K562 (cell line): ENCODE measurements around the gene SLC4A5. TPM values are rescaled to one million over a fixed set of nuclear protein-coding genes. Genes with fewer than 3 reads are reported as not detected.

Source experiments
- CC2D1A ChIP-seq: fragments of 450-650 bp; IDR thresholded peaks from 2 replicates; pipeline ENCODE4 v1.6.1; 2017; ENCODE audit warnings: mild to moderate bottlenecking
- MCM2 ChIP-seq: fragments of 450-650 bp; IDR thresholded peaks from 2 replicates; pipeline ENCODE4 v1.6.1; 2017; ENCODE audit warnings: low read depth, mild to moderate bottlenecking
- MEIS2 ChIP-seq: fragments of 450-650 bp; IDR thresholded peaks from 2 replicates; pipeline ENCODE4 v1.6.1; 2014; ENCODE audit warnings: mild to moderate bottlenecking; ENCODE audit not compliant: partially characterized antibody
- PRPF4 ChIP-seq: fragments of 200-400 bp; formaldehyde crosslinking; IDR thresholded peaks from one replicate; pipeline ENCODE4 v1.6.1; 2017; ENCODE audit warnings: low read length, low read depth, mild to moderate bottlenecking; ENCODE audit not compliant: insufficient read depth, poor library complexity, severe bottlenecking
- SFPQ ChIP-seq: fragments of 200-400 bp; formaldehyde crosslinking; IDR thresholded peaks from 2 replicates; pipeline ENCODE4 v1.6.1; 2017; ENCODE audit warnings: mild to moderate bottlenecking, low read depth, low read length, moderate library complexity
- USF2 ChIP-seq: sonication (generic); formaldehyde crosslinking; IDR thresholded peaks from 2 replicates; pipeline ENCODE4 v1.5.0; 2020; ENCODE audit warnings: missing genetic modification reagents
- VEZF1 ChIP-seq: fragments of 200-800 bp; sonication (Bioruptor generic); IDR thresholded peaks from 2 replicates; pipeline ENCODE4 v1.6.1; 2017; ENCODE audit warnings: missing genetic modification characterization, missing compliant biosample characterization
- YY1 ChIP-seq, 3 experiments: IDR thresholded peaks; 2 replicates each; pipeline ENCODE4 v1.6.1; 2011; ENCODE audit warnings: low read length in 2 of 3, mild to moderate bottlenecking in 2 of 3, moderate library complexity in 2 of 3, borderline replicate concordance in 1 of 3, control low read depth in 1 of 3, low read depth in 1 of 3; ENCODE audit not compliant: insufficient read depth in 3 of 3, insufficient replicate concordance in 2 of 3, control insufficient read depth in 1 of 3, insufficient read length in 1 of 3; ENCODE audit errors: extremely low read depth in 1 of 3
- ZBTB17 ChIP-seq: fragments of 450-650 bp; formaldehyde crosslinking; IDR thresholded peaks from 2 replicates; pipeline ENCODE4 v1.4.0; 2020; ENCODE audit warnings: mild to moderate bottlenecking
- ZBTB43 ChIP-seq: sonication (generic); formaldehyde crosslinking; IDR thresholded peaks from 2 replicates; pipeline ENCODE4 v1.8.0; 2023; ENCODE audit warnings: mild to moderate bottlenecking, missing genetic modification reagents
- ZFX ChIP-seq: sonication (generic); formaldehyde crosslinking; IDR thresholded peaks from 2 replicates; pipeline ENCODE4 v1.8.0; 2022; ENCODE audit warnings: mild to moderate bottlenecking, missing genetic modification reagents, moderate library complexity
- polyA plus RNA-seq, 8 experiments: library from polyadenylated mRNA; depleted of rRNA in 4 of 8; stranded (reverse) in 5 of 8; unstranded in 3 of 8; fragments of >200 nt; fragmentation: Nextera tagmentation in 2 of 8; fragmentation: Illumina TruSeq in 1 of 8; extraction: Ambion mirVana in 2 of 8; extraction: Trizol in 1 of 8; gene quantifications; 2 replicates each; pipeline versions ENCODE4 v1.2.1 to v1.2.3, GENCODE V29; 2011 to 2014; ENCODE audit warnings: inconsistent platforms in 1 of 8, missing spikeins in 1 of 8
- total RNA-seq, 7 experiments: library from RNA; depleted of rRNA in 6 of 7; stranded (reverse); fragments of >200 nt in 6 of 7; fragmentation: Illumina TruSeq in 2 of 7; extraction: Trizol in 2 of 7; gene quantifications; 2 replicates each; pipeline versions ENCODE4 v1.2.1 to v1.2.3, GENCODE V29; 2011 to 2021; ENCODE audit warnings: low replicate concordance in 1 of 7
- TF ChIP-seq, protein P1 (sequence below): fragments of 450-650 bp; formaldehyde crosslinking; IDR thresholded peaks from 2 replicates; pipeline ENCODE4 v1.4.0; 2022; ENCODE audit warnings: missing genetic modification characterization
- TF ChIP-seq, protein P2 (sequence below): sonication (generic); formaldehyde crosslinking; IDR thresholded peaks from 2 replicates; pipeline ENCODE4 v1.8.1; 2023; ENCODE audit warnings: mild to moderate bottlenecking, missing genetic modification reagents
- TF ChIP-seq, protein P3 (sequence below): fragments of 450-650 bp; IDR thresholded peaks from 2 replicates; pipeline ENCODE4 v1.6.1; 2014; ENCODE audit warnings: low read depth, mild to moderate bottlenecking, moderate library complexity, borderline replicate concordance

Gene SLC4A5
- total and polyA plus RNA-seq, 9 of the 15 experiments (the other 6 are each of a cell fraction or from before 2014, with no cell fraction given) = 0.03 to 0.77 (median 0.14) TPM; not detected in 1

GRCh38 chr2:74391580-74392448 lies 48.6 kb upstream of the SLC4A5 start (continued):
- no peak for TF ChIP-seq SFPQ
- TF ChIP-seq USF2 (CRISPR knock-in tag) = no peak
- no peak for TF ChIP-seq MCM2
- no peak for TF ChIP-seq PRPF4
- TF ChIP-seq, protein P1, sequence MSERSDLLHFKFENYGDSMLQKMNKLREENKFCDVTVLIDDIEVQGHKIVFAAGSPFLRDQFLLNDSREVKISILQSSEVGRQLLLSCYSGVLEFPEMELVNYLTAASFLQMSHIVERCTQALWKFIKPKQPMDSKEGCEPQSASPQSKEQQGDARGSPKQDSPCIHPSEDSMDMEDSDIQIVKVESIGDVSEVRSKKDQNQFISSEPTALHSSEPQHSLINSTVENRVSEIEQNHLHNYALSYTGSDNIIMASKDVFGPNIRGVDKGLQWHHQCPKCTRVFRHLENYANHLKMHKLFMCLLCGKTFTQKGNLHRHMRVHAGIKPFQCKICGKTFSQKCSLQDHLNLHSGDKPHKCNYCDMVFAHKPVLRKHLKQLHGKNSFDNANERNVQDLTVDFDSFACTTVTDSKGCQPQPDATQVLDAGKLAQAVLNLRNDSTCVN (CRISPR knock-in tag) = 0 out of 2 replicates have a peak, but pooled peaks have one; percentile 38
- TF ChIP-seq, protein P2, sequence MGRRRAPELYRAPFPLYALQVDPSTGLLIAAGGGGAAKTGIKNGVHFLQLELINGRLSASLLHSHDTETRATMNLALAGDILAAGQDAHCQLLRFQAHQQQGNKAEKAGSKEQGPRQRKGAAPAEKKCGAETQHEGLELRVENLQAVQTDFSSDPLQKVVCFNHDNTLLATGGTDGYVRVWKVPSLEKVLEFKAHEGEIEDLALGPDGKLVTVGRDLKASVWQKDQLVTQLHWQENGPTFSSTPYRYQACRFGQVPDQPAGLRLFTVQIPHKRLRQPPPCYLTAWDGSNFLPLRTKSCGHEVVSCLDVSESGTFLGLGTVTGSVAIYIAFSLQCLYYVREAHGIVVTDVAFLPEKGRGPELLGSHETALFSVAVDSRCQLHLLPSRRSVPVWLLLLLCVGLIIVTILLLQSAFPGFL = no peak
- TF ChIP-seq MEIS2 = peak; percentile 71
- TF ChIP-seq, protein P3, sequence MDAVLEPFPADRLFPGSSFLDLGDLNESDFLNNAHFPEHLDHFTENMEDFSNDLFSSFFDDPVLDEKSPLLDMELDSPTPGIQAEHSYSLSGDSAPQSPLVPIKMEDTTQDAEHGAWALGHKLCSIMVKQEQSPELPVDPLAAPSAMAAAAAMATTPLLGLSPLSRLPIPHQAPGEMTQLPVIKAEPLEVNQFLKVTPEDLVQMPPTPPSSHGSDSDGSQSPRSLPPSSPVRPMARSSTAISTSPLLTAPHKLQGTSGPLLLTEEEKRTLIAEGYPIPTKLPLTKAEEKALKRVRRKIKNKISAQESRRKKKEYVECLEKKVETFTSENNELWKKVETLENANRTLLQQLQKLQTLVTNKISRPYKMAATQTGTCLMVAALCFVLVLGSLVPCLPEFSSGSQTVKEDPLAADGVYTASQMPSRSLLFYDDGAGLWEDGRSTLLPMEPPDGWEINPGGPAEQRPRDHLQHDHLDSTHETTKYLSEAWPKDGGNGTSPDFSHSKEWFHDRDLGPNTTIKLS = peak; percentile 53; the same call in 1 of the 2 replicates
- TF ChIP-seq ZBTB43 = no peak
- TF ChIP-seq ZFX (CRISPR knock-in tag) = 0 out of 2 replicates have a peak, but pooled peaks have one; percentile 2
- TF ChIP-seq CC2D1A = 0 out of 2 replicates have a peak, but pooled peaks have one; percentile 33
- peak in 2 of 3 experiments; percentile 16 to 38 for TF ChIP-seq YY1 (IDR thresholded peaks at IDR 0.05; ENCODE audit: borderline replicate concordance in 1 of 3, control insufficient read depth in 1 of 3, extremely low read depth in 1 of 3, insufficient read depth in 3 of 3, insufficient read length in 1 of 3, insufficient replicate concordance in 2 of 3, low read depth in 1 of 3, low read length in 2 of 3)
- peak; percentile 22; the same call in 1 of the 2 replicates for TF ChIP-seq ZBTB17 (CRISPR knock-in tag)
- peak; percentile 96 for TF ChIP-seq VEZF1 (CRISPR knock-in tag)
